NT2/D1 (cell line): ENCODE measurements around the gene CD2BP2.
"Not testable (repeated sequence)": the region's sequence is repeated elsewhere in the genome, so short reads cannot be mapped to it uniquely, and the experiment has no call there.

ENCODE experiments used
- DNase-seq: peaks from one replicate; pipeline ENCODE4 v3.0.0-alpha.2; 2011; ENCODE audit warnings: low read depth, low spot score
- H3K27me3 ChIP-seq: 2 replicates; pipeline ENCODE4 v1.6.0; 2011; ENCODE audit warnings: mild to moderate bottlenecking; ENCODE audit not compliant: insufficient read length, insufficient read depth
- H3K36me3 ChIP-seq: 2 replicates; pipeline ENCODE4 v1.6.1; 2011; ENCODE audit warnings: mild to moderate bottlenecking, low read length, mixed read lengths; ENCODE audit not compliant: insufficient read depth, insufficient read length
- H3K4me1 ChIP-seq: 2 replicates; pipeline ENCODE4 v1.5.1; 2011; ENCODE audit not compliant: insufficient read depth, insufficient read length
- H3K4me3 ChIP-seq: 2 replicates; pipeline ENCODE4 v1.5.1; 2011; ENCODE audit warnings: low read depth; ENCODE audit not compliant: insufficient read length
- H3K9ac ChIP-seq: 2 replicates; pipeline ENCODE4 v1.6.0; 2011; ENCODE audit warnings: low read depth; ENCODE audit not compliant: insufficient read length
- H3K9me3 ChIP-seq: 2 replicates; pipeline ENCODE4 v1.5.1; 2011; ENCODE audit warnings: mild to moderate bottlenecking, low read length; ENCODE audit not compliant: insufficient read depth
- SUZ12 ChIP-seq: IDR thresholded peaks from 2 replicates; pipeline ENCODE4 v1.6.1; 2011; ENCODE audit not compliant: insufficient read length, insufficient read depth; ENCODE audit errors: extremely low read depth
- YY1 ChIP-seq: IDR thresholded peaks from 2 replicates; pipeline ENCODE4 v1.6.1; 2011; ENCODE audit not compliant: insufficient read length, insufficient read depth
- ZNF274 ChIP-seq: IDR thresholded peaks from 2 replicates; pipeline ENCODE4 v1.6.1; 2011; ENCODE audit warnings: mild to moderate bottlenecking, low read depth, low read length

The CD2BP2 gene

DNA sequence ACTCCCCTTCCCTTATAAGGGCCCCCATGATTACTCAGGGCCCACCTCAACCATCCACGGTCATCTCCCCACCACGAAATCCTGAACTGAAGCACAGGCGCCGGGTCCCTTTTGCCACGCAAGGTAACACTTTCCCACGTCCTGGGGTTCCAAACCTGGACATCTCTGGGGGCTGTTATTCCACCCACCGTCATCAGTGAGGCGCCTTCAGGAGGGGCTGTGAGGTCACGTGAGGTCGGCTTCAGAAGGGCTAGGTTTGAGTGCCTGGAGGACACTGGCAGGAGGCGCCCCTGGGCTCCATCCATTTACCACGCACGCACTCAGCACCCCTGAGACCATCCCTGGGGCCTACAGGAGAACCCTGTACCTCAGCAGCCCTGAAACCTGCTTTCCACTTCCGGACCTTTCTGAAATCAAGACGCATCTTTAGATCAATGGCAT lies 4.1 kb downstream of the CD2BP2 start:
- Histone ChIP-seq H3K4me3 (no peak overlapping the region), H3K4me1 (peaks cover 5% of the 10 kb centered on the region), H3K36me3 (peaks cover 48% of the 10 kb centered on the region), H3K27me3 (no peaks in the 10 kb centered on the region), H3K9ac (no peak overlapping the region), H3K9me3 (no peaks in the 10 kb centered on the region)
- TF ChIP-seq YY1 (no peak), SUZ12 (no peak), ZNF274 (no peak)
- DNase-seq = no peak

- H3K36me3 ChIP-seq = peaks cover 48% of the 10 kb centered on the region
- no peak for DNase-seq
Measured at GRCh38 chr16:30350134-30350871, 4.8 kb downstream of the CD2BP2 start.

DNA sequence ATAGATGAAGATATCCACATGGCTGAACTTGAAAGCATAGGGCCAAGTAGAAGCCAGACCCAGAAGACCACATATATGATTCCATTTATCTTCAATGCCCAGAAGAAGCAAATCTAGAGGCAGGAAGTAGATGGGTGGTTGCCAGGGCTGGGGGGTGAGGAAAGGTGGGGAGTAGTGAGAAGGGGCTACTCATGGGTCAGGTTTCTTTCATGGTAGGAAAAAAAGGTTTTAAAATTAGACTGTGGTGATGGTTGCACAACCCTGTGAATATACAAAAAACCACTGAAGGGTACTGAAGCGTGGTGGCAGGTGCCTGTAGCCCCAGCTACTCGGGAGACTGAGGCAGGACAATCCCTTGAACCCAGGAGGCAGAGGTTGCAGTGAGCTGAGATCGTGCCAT lies 5.4 kb downstream of the CD2BP2 start:
- no peak for DNase-seq
- TF ChIP-seq ZNF274 (no peak), SUZ12 (no peak), YY1 (no peak)
- no peaks in the 10 kb centered on the region for H3K9me3 ChIP-seq
- peaks cover 4% of the 10 kb centered on the region for H3K4me1 ChIP-seq
- no peaks in the 10 kb centered on the region for H3K27me3 ChIP-seq
- H3K4me3 ChIP-seq = no peak overlapping the region
- peaks cover 48% of the 10 kb centered on the region for H3K36me3 ChIP-seq
- no peak overlapping the region for H3K9ac ChIP-seq

More at GRCh38 chr16:30350134-30350871, 4.8 kb downstream of the CD2BP2 start:
- H3K27me3 ChIP-seq = no peaks in the 10 kb centered on the region
- no peak overlapping the region for H3K9ac ChIP-seq
- no peak overlapping the region for H3K4me3 ChIP-seq
- peaks cover 4% of the 10 kb centered on the region for H3K4me1 ChIP-seq
- H3K9me3 ChIP-seq = no peaks in the 10 kb centered on the region
- TF ChIP-seq ZNF274 (no peak), SUZ12 (no peak), YY1 (no peak)

- Histone ChIP-seq H3K9me3 (no peaks in the 10 kb centered on the region), H3K27me3 (no peaks in the 10 kb centered on the region), H3K36me3 (peaks cover 44% of the 10 kb centered on the region), H3K4me3 (no peak overlapping the region), H3K4me1 (peaks cover 2% of the 10 kb centered on the region), H3K9ac (no peak overlapping the region)
- no peak for DNase-seq
- no peak for TF ChIP-seq SUZ12
- no peak for TF ChIP-seq YY1
- no peak for TF ChIP-seq ZNF274
Measured at GRCh38 chr16:30348929-30349328, 6.2 kb downstream of the CD2BP2 start.

DNA sequence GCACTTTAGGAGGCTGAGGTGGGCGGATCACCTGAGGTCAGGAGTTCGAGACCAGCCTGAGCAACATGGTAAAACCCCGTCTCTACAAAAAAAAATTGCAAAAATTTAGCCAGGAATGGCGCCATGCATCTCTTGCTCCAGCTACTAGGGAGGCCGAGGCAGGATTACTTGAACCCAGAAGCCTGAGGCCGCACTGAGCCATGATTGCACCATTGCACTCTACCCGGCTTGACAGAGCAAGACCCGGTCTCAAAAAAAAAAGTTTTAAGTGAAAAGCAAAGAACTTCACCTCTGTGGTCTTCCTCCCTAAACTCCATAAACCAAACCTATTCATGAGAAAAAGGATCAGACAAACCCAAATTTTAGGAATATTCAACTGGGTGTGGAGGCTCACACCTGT lies 7.0 kb downstream of the CD2BP2 start:
- Histone ChIP-seq H3K4me3 (no peak overlapping the region), H3K9ac (no peak overlapping the region), H3K4me1 (no peaks in the 10 kb centered on the region), H3K36me3 (peaks cover 36% of the 10 kb centered on the region), H3K9me3 (no peaks in the 10 kb centered on the region), H3K27me3 (no peaks in the 10 kb centered on the region)
- TF ChIP-seq ZNF274 (no peak), YY1 (no peak), SUZ12 (no peak)
- no peak for DNase-seq

GRCh38 chr16:30346286-30346685 lies 8.8 kb downstream of the CD2BP2 start:
- H3K9me3 ChIP-seq = no peaks in the 10 kb centered on the region
- no peaks in the 10 kb centered on the region for H3K27me3 ChIP-seq
- no peaks in the 10 kb centered on the region for H3K4me1 ChIP-seq
- H3K36me3 ChIP-seq = peaks cover 21% of the 10 kb centered on the region
- H3K9ac ChIP-seq = no peak overlapping the region
- H3K4me3 ChIP-seq = no peak overlapping the region
- no peak for DNase-seq
- no peak for TF ChIP-seq YY1
- TF ChIP-seq ZNF274 = no peak
- TF ChIP-seq SUZ12 = no peak

DNA sequence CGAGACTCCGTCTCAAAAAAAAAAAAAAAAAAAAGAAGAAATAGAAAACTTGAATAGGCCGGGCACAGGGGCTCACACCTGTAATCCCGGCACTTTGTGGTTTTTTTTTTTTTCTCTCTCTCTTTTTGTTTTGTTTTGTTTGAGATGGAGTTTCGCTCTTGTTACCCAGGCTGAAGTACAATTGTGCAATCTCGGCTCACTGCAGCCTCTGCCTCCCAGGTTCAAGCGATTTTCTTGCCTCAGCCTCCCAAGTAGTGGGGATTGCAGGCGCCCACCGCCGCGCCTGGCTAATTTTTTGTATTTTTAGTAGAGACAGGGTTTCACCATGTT lies 11.7 kb downstream of the CD2BP2 start:
- DNase-seq, H3K36me3 ChIP-seq, H3K9ac ChIP-seq, H3K4me1 ChIP-seq, H3K9me3 ChIP-seq, H3K4me3 ChIP-seq, H3K27me3 ChIP-seq: not testable (repeated sequence)
